ENCODE data around the gene TNS3.

The TNS3 gene

DNA sequence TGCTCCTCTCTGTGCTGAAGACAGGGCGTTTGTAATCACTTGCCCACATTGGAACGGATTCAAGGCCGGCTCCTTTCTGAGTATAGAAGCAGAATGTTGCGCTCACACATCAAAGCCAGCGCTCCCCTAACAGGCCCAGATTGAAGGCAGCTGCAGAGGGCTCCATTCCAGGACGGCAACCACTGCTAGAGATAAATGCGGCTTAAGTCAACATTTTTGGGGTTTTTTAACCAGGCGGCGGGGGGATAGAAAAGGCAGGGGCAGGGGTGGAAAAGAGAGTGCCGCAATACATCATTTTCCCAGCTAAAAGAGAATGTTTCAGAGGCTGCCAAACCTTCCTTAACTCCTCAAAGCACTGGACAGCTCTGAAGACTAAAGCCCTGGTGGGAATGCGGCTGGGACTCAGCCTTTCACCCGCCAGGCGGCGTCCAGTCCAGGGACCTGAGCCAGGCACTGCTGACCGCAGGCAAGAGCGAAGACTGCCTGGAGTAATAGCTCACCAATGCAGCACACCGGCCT lies 189.6 kb downstream of the TNS3 start:
- Histone ChIP-seq H3K4me1 (ENCODE audit: low read length) (no peaks in the 10 kb centered on the region), H3K27ac (ENCODE audit: low read length) (no peak overlapping the region), H3K9me3 (replicated peaks; ENCODE audit: insufficient read depth, low read length) (no peaks in the 10 kb centered on the region), H3K9ac (ENCODE audit: low read length) (no peak overlapping the region), H3K79me2 (ENCODE audit: low read length) (peaks cover 95% of the 10 kb centered on the region), H3F3A (ENCODE audit: insufficient read depth, low read length) (no peaks in the 10 kb centered on the region), H3K9me2 (replicated peaks; ENCODE audit: insufficient read depth, low read length) (no peaks in the 10 kb centered on the region), H4K20me1 (ENCODE audit: insufficient read depth, low read length) (peaks cover 9% of the 10 kb centered on the region; the same call in 1 of the 2 replicates), H2AFZ (ENCODE audit: low read length) (no peak overlapping the region), H3K4me3 (ENCODE audit: low read length) (no peak overlapping the region), H3K27me3 (replicated peaks; ENCODE audit: insufficient read depth, low read length) (no peaks in the 10 kb centered on the region), H3K36me3 (replicated peaks; ENCODE audit: insufficient read depth, low read length) (peaks cover 34% of the 10 kb centered on the region), H3K4me2 (ENCODE audit: low read depth, low read length) (no peak overlapping the region)
- no peak for DNase-seq
- TF ChIP-seq, protein P1, sequence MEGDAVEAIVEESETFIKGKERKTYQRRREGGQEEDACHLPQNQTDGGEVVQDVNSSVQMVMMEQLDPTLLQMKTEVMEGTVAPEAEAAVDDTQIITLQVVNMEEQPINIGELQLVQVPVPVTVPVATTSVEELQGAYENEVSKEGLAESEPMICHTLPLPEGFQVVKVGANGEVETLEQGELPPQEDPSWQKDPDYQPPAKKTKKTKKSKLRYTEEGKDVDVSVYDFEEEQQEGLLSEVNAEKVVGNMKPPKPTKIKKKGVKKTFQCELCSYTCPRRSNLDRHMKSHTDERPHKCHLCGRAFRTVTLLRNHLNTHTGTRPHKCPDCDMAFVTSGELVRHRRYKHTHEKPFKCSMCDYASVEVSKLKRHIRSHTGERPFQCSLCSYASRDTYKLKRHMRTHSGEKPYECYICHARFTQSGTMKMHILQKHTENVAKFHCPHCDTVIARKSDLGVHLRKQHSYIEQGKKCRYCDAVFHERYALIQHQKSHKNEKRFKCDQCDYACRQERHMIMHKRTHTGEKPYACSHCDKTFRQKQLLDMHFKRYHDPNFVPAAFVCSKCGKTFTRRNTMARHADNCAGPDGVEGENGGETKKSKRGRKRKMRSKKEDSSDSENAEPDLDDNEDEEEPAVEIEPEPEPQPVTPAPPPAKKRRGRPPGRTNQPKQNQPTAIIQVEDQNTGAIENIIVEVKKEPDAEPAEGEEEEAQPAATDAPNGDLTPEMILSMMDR (IDR thresholded peaks at IDR 0.05; ENCODE audit: low read length) = no peak
- TF ChIP-seq EZH2 (optimal IDR thresholded peaks at IDR 0.05; ENCODE audit: low read depth, low read length) = no peak
- TF ChIP-seq EZH2phosphoT487 (IDR thresholded peaks at IDR 0.05; ENCODE audit: low read length) = no peak

DNA sequence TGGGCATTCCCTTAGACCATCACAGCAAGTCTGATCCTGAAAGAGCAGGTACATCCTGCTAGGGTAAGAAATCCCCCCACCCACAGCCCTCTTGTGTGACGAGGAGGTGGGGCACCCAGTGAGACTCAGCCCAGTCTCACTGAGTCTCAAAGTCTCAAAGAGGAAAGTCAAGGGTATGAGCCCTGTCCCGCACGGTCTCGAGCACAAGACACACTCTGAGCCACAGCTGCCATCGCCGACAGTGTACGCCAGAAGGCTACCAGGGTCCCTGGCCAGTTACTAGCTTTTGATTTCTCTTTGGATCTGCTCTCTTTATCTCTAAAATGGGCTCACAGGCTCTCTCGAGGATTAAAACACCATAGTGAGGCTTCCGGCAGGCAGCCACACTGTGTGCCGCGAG lies 190.2 kb downstream of the TNS3 start:
- no peak for DNase-seq
- Histone ChIP-seq H3F3A (ENCODE audit: insufficient read depth, low read length) (no peaks in the 10 kb centered on the region), H3K9me2 (replicated peaks; ENCODE audit: insufficient read depth, low read length) (no peaks in the 10 kb centered on the region), H3K27me3 (replicated peaks; ENCODE audit: insufficient read depth, low read length) (no peaks in the 10 kb centered on the region), H3K36me3 (replicated peaks; ENCODE audit: insufficient read depth, low read length) (peaks cover 33% of the 10 kb centered on the region), H3K4me3 (ENCODE audit: low read length) (no peak overlapping the region), H3K9ac (ENCODE audit: low read length) (no peak overlapping the region), H3K4me1 (ENCODE audit: low read length) (no peaks in the 10 kb centered on the region), H3K79me2 (ENCODE audit: low read length) (peaks cover 95% of the 10 kb centered on the region), H4K20me1 (ENCODE audit: insufficient read depth, low read length) (peaks cover 13% of the 10 kb centered on the region; the same call in 1 of the 2 replicates), H2AFZ (ENCODE audit: low read length) (no peak overlapping the region), H3K4me2 (ENCODE audit: low read depth, low read length) (no peak overlapping the region), H3K27ac (ENCODE audit: low read length) (no peak overlapping the region), H3K9me3 (replicated peaks; ENCODE audit: insufficient read depth, low read length) (no peaks in the 10 kb centered on the region)
- TF ChIP-seq, protein P1 (IDR thresholded peaks at IDR 0.05; ENCODE audit: low read length) = no peak
- TF ChIP-seq EZH2phosphoT487 (IDR thresholded peaks at IDR 0.05; ENCODE audit: low read length) = no peak
- TF ChIP-seq EZH2 (optimal IDR thresholded peaks at IDR 0.05; ENCODE audit: low read depth, low read length) = no peak

DNA sequence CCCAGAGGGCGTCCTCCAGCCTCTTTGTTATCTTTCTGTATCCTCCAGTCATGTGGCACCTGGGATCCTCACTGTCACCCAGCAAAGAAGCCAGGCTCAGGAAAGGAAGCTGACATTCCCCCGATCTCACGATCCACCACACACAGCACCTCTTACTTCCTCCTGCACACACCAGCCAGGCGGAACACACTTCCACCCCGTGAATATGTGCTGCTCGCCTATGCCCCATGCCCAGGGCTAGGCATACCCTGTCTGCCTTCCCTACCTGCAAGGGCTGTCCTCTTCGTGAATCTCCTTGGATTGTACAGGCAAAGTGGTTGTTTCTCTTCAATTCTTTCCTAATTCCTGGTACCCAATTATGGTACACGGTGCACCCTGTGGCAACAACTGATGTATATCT lies 191.0 kb downstream of the TNS3 start:
- peaks cover 13% of the 10 kb centered on the region; the same call in 1 of the 2 replicates for H4K20me1 ChIP-seq (ENCODE audit: insufficient read depth, low read length)
- H3K9ac ChIP-seq (ENCODE audit: low read length) = no peak overlapping the region
- H3K79me2 ChIP-seq (ENCODE audit: low read length) = peaks cover 97% of the 10 kb centered on the region
- H3K4me3 ChIP-seq (ENCODE audit: low read length) = no peak overlapping the region
- H3F3A ChIP-seq (ENCODE audit: insufficient read depth, low read length) = no peaks in the 10 kb centered on the region
- H3K4me1 ChIP-seq (ENCODE audit: low read length) = no peaks in the 10 kb centered on the region
- no peak overlapping the region for H3K27ac ChIP-seq (ENCODE audit: low read length)
- H3K9me2 ChIP-seq (replicated peaks; ENCODE audit: insufficient read depth, low read length) = no peaks in the 10 kb centered on the region
- H3K27me3 ChIP-seq (replicated peaks; ENCODE audit: insufficient read depth, low read length) = no peaks in the 10 kb centered on the region
- TF ChIP-seq, protein P1 (IDR thresholded peaks at IDR 0.05; ENCODE audit: low read length) = no peak
- TF ChIP-seq EZH2 (optimal IDR thresholded peaks at IDR 0.05; ENCODE audit: low read depth, low read length) (no peak), EZH2phosphoT487 (IDR thresholded peaks at IDR 0.05; ENCODE audit: low read length) (no peak)
- H3K9me3 ChIP-seq (replicated peaks; ENCODE audit: insufficient read depth, low read length) = no peaks in the 10 kb centered on the region
- no peak overlapping the region for H3K4me2 ChIP-seq (ENCODE audit: low read depth, low read length)
- no peak for DNase-seq
- peaks cover 28% of the 10 kb centered on the region for H3K36me3 ChIP-seq (replicated peaks; ENCODE audit: insufficient read depth, low read length)
- no peak overlapping the region for H2AFZ ChIP-seq (ENCODE audit: low read length)
